Type B pancreatic cell (in vitro differentiated cells): ENCODE measurements around the gene DIP2B. TPM values are rescaled to one million over a fixed set of nuclear protein-coding genes. Genes with fewer than 3 reads are reported as not detected.
"Not testable (repeated sequence)": the region's sequence is repeated elsewhere in the genome, so short reads cannot be mapped to it uniquely, and the experiment has no call there.

Experiments
- DNase-seq: peaks from one replicate; pipeline ENCODE4 v3.0.0; 2021; ENCODE audit warnings: mixed read lengths; ENCODE audit not compliant: unreplicated experiment; ENCODE audit errors: extremely low spot score
- H3K27ac Mint-ChIP-seq: 2 replicates; pipeline ENCODE4 v1.8.0; 2021; ENCODE audit warnings: mild to moderate bottlenecking, mixed read lengths
- H3K27me3 Mint-ChIP-seq: 2 replicates; pipeline ENCODE4 v1.8.0; 2021; ENCODE audit warnings: mixed read lengths
- H3K36me3 Mint-ChIP-seq: 2 replicates; pipeline ENCODE4 v1.8.0; 2021; ENCODE audit warnings: mixed read lengths
- H3K4me1 Mint-ChIP-seq: one replicate; pipeline ENCODE4 v1.8.0; 2021; ENCODE audit warnings: mixed read lengths; ENCODE audit not compliant: unreplicated experiment
- H3K4me3 Mint-ChIP-seq: 2 replicates; pipeline ENCODE4 v1.8.0; 2021; ENCODE audit warnings: mild to moderate bottlenecking, mixed read lengths
- H3K9me3 Mint-ChIP-seq: 2 replicates; pipeline ENCODE4 v1.8.0; 2021; ENCODE audit warnings: mixed read lengths
- total RNA-seq: library from RNA; stranded (reverse); gene quantifications from 2 replicates; pipeline ENCODE4 v1.2.1, GENCODE V29; 2021; ENCODE audit warnings: low replicate concordance
- TF ChIP-seq, protein P1 (sequence below): fragments of 200-600 bp; sonication (generic); conservative IDR thresholded peaks from 2 replicates; pipeline ENCODE4 v1.5.0; 2021; ENCODE audit warnings: antibody characterized with exemption, mild to moderate bottlenecking

Gene DIP2B
- total RNA-seq, 1 donor from 2014 or later, result 27.2 TPM

DNA sequence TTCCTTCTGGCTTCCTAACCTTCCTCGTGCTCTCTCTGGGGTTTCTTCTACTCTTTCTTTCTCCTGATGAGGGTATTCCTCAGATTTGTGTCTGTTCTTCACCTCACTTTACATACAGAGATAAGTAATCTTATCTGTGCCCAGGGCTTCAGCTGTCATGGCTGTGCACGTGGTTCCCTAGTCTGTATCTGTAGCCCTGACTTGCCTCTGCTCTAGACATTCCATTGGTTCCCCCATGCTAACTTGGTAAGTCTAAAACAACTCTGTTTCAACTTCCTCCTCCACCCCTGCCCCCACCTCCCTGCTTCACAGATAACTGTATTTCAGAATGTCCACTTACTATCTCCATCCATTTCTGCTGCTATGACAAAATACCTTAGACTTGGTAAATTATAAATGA lies 10.8 kb downstream of the DIP2B start:
- no peak overlapping the region for H3K4me3 Mint-ChIP-seq
- TF ChIP-seq, protein P1, sequence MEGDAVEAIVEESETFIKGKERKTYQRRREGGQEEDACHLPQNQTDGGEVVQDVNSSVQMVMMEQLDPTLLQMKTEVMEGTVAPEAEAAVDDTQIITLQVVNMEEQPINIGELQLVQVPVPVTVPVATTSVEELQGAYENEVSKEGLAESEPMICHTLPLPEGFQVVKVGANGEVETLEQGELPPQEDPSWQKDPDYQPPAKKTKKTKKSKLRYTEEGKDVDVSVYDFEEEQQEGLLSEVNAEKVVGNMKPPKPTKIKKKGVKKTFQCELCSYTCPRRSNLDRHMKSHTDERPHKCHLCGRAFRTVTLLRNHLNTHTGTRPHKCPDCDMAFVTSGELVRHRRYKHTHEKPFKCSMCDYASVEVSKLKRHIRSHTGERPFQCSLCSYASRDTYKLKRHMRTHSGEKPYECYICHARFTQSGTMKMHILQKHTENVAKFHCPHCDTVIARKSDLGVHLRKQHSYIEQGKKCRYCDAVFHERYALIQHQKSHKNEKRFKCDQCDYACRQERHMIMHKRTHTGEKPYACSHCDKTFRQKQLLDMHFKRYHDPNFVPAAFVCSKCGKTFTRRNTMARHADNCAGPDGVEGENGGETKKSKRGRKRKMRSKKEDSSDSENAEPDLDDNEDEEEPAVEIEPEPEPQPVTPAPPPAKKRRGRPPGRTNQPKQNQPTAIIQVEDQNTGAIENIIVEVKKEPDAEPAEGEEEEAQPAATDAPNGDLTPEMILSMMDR, result no peak
- peaks cover 5% of the 10 kb centered on the region for H3K36me3 Mint-ChIP-seq
- no peak for DNase-seq
- H3K27me3 Mint-ChIP-seq, result no peaks in the 10 kb centered on the region
- peaks cover 21% of the 10 kb centered on the region for H3K4me1 Mint-ChIP-seq
- no peaks in the 10 kb centered on the region for H3K9me3 Mint-ChIP-seq
- no peak overlapping the region for H3K27ac Mint-ChIP-seq

DNA sequence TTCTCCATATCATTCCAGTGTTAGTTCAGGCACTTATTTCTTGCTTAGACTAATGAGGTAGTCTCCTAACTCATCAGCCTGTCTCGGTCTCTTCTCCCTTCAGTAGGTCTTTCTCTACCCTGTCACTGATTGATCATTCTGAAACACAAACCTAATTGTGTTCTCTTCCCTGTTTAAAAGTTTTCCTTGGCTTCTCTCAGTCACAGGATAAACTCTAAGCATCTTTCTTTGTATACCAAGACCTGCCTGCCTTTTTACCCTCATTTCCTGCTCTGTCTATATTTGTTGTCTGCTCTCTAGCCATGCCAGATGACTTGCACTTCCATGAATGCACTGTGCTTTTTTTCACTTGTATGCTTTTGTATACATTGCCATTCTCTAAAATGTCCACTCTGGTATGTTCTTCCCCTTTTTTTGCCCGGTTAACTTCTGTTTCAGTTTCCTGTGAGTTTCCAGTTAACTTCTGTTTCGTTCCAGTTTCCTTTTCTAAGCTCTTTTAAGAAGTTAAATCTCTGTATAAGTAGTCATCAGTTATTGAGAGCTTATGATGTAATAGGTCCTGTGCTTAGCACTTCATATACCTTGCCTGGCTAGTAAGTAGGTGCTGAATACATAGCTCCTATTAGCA lies 12.8 kb downstream of the DIP2B start:
- Mint-ChIP-seq H3K9me3 (peaks cover 2% of the 10 kb centered on the region), H3K36me3 (peaks cover 8% of the 10 kb centered on the region), H3K4me1 (peaks cover 24% of the 10 kb centered on the region), H3K4me3 (no peak overlapping the region), H3K27me3 (no peaks in the 10 kb centered on the region), H3K27ac (no peak overlapping the region)
- TF ChIP-seq, protein P1, result no peak
- DNase-seq, result no peak

- Mint-ChIP-seq H3K27me3 (no peaks in the 10 kb centered on the region), H3K36me3 (peaks cover 11% of the 10 kb centered on the region), H3K9me3 (peaks cover 5% of the 10 kb centered on the region), H3K4me3 (no peak overlapping the region), H3K27ac (no peak overlapping the region), H3K4me1 (peaks cover 24% of the 10 kb centered on the region)
- DNase-seq, result no peak
- TF ChIP-seq, protein P1, result no peak
Observed at GRCh38 chr12:50518090-50518489, 13.3 kb downstream of the DIP2B start.

DNA sequence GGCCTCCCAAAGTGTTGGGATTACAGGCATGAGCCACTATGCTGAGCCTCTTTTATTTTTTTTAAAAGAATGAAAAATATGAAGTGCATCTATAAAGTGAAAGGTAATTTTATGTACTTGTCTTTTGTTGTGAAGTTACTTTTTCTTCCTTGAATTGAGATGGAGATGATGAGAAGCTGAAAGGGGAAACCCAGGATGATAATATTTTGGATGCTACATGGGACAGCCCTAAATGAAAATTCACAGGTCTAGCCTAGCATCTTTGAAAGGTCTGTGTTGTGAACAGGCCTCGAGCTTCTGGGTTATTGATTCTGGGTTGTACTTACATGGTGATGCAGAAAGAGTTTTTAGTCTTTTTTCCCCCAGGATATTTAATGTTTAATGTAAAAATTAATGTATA lies 14.6 kb downstream of the DIP2B start:
- no peak overlapping the region for H3K4me3 Mint-ChIP-seq

DNA sequence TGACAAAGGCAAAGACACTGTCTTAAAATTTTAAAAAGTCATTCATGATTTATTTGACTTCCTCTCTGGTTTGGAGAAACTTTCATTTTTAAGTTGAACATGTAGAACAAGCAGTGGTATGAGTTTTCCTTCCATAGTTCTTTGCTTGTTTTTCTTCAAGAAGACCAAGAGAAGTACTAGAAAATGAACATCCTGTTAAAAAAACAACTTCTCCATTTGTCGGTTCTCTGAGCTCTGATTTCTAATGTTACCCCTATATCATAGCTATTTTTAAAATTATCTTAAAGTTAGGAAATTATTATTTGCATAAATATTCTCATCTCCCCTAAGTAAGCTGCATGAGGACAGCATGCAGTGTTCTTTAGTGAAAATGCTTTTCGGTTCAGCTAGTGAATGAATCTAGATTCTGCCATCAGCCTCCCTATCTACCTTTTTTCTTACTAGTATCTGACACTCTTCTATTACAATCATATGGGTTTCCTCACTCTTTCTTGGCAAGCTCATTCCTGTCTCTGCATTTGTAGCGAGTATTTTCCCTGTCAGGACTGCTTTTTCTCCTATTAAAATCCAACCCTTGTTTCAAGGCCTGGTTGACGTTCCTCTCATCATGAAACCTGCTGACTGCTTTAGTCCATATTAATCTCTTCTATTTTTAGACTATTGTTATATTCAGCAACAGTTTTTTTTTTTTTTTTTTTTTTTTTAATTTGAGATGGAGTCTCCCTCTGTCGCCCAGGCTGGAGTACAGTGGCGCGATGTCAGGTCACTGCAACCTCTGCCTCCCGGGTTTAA lies 15.8 kb downstream of the DIP2B start:
- Mint-ChIP-seq H3K9me3 (peaks cover 5% of the 10 kb centered on the region), H3K4me3 (no peak overlapping the region), H3K27ac (no peak overlapping the region), H3K36me3 (peaks cover 13% of the 10 kb centered on the region), H3K4me1 (peaks cover 12% of the 10 kb centered on the region), H3K27me3 (no peaks in the 10 kb centered on the region)
- TF ChIP-seq, protein P1, result no peak
- no peak for DNase-seq

More for the DNA sequence above, 14.6 kb downstream of the DIP2B start:
- DNase-seq, result no peak
- Mint-ChIP-seq H3K27me3 (no peaks in the 10 kb centered on the region), H3K4me1 (peaks cover 22% of the 10 kb centered on the region), H3K9me3 (peaks cover 5% of the 10 kb centered on the region), H3K27ac (no peak overlapping the region), H3K36me3 (peaks cover 13% of the 10 kb centered on the region)
- TF ChIP-seq, protein P1, result no peak

DNA sequence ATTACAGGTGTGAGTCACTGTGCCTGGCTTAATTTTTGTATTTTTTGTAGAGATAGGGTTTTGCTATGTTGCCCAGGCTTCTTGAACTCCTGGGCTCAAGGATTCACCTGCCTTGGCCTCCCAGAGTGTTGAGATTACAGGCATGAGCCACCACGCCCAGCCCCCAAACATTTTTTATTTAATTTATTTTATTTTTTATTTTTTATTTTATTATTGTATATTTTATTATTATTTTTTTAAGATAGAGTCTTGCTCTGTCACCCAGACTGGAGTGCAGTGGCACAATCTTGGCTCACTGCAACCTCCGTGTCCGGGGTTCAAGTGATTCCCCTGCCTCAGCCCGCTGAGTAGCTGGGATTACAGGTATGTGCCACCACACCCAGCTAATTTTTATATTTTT lies 17.0 kb downstream of the DIP2B start:
- Mint-ChIP-seq H3K4me1 (peaks cover 12% of the 10 kb centered on the region), H3K36me3 (peaks cover 17% of the 10 kb centered on the region)
- not testable (repeated sequence) for H3K4me3 Mint-ChIP-seq, H3K27ac Mint-ChIP-seq, H3K9me3 Mint-ChIP-seq, H3K27me3 Mint-ChIP-seq, DNase-seq
